H1 (cell line): ENCODE results near the gene LRRIQ4. TPM values are rescaled to one million over a fixed set of nuclear protein-coding genes. Genes with fewer than 3 reads are reported as not detected.

Source experiments
- ASH2L ChIP-seq: fragments of 200-600, 300-600 bp; sonication (generic); IDR thresholded peaks from one replicate; pipeline ENCODE4 v1.7.1; 2017; ENCODE audit warnings: low read length
- BACH1 ChIP-seq: IDR thresholded peaks from 2 replicates; pipeline ENCODE4 v1.6.1; 2012; ENCODE audit warnings: low read length, improper control_type of control experiment
- CBX5 ChIP-seq: fragments of 300-800, 300-1000 bp; sonication (generic); IDR thresholded peaks from 2 replicates; pipeline ENCODE4 v1.7.1; 2016; ENCODE audit warnings: antibody characterized with exemption, low read length, low read depth
- CREB1 ChIP-seq: IDR thresholded peaks from 2 replicates; pipeline ENCODE4 v1.6.1; 2012; ENCODE audit warnings: inconsistent platforms
- CTBP2 ChIP-seq: IDR thresholded peaks from 2 replicates; pipeline ENCODE4 v1.7.0; 2011; ENCODE audit warnings: borderline replicate concordance, mild to moderate bottlenecking, moderate library complexity, mixed read lengths, low read length; ENCODE audit not compliant: insufficient read depth, insufficient read length
- EGR1 ChIP-seq: IDR thresholded peaks from 2 replicates; pipeline ENCODE4 v1.6.1; 2011; ENCODE audit warnings: low read depth, low read length, borderline replicate concordance
- EP300 ChIP-seq, 2 experiments: IDR thresholded peaks; 1 replicate in 1 of 2; 2 replicates in 1 of 2; pipeline ENCODE4 v1.6.1; 2011 to 2012; ENCODE audit warnings: low read depth in 2 of 2, low read length in 2 of 2, mild to moderate bottlenecking in 2 of 2, borderline replicate concordance in 1 of 2, inconsistent platforms in 1 of 2, moderate library complexity in 1 of 2
- EZH2 ChIP-seq: fragments of 200-600 bp; sonication (generic); IDR thresholded peaks from 2 replicates; pipeline ENCODE4 v1.7.1; 2012; ENCODE audit warnings: low read depth, mild to moderate bottlenecking, moderate library complexity, low read length, inconsistent platforms; ENCODE audit not compliant: severe bottlenecking
- FOSL1 ChIP-seq: IDR thresholded peaks from 2 replicates; pipeline ENCODE4 v1.6.1; 2011; ENCODE audit warnings: mild to moderate bottlenecking, low read depth, low read length, moderate library complexity; ENCODE audit not compliant: insufficient read depth
- HDAC2 ChIP-seq, 2 experiments: fragments of 300-600 bp in 1 of 2; sonication (generic) in 1 of 2; IDR thresholded peaks; 2 replicates each; pipeline ENCODE4 v1.6.1; 2011 to 2012; ENCODE audit warnings: low read depth in 2 of 2, low read length in 2 of 2, mild to moderate bottlenecking in 2 of 2, moderate library complexity in 2 of 2, borderline replicate concordance in 1 of 2, inconsistent platforms in 1 of 2
- KDM1A ChIP-seq: fragments of 200-600, 300-600 bp; sonication (generic); IDR thresholded peaks from 2 replicates; pipeline ENCODE4 v1.7.1; 2016; ENCODE audit warnings: mild to moderate bottlenecking, low read length, borderline replicate concordance
- KDM4A ChIP-seq: IDR thresholded peaks from one replicate; pipeline ENCODE4 v1.7.1; 2012; ENCODE audit warnings: low read depth, mild to moderate bottlenecking, moderate library complexity, low read length, inconsistent platforms; ENCODE audit not compliant: severe bottlenecking
- KDM5A ChIP-seq: fragments of 200-600 bp; IDR thresholded peaks from 2 replicates; pipeline ENCODE4 v1.7.1; 2012; ENCODE audit warnings: mild to moderate bottlenecking, low read length, inconsistent platforms, mixed read lengths
- PHF8 ChIP-seq: fragments of 200-600 bp; sonication (generic); conservative IDR thresholded peaks from 2 replicates; pipeline ENCODE4 v1.7.1; 2012; ENCODE audit warnings: low read depth, mild to moderate bottlenecking, inconsistent platforms, low read length, moderate library complexity
- POLR2A ChIP-seq, 2 experiments: IDR thresholded peaks; 1 replicate in 1 of 2; 2 replicates in 1 of 2; pipeline ENCODE4 v1.6.1; 2011; ENCODE audit warnings: low read depth in 2 of 2, low read length in 2 of 2, mild to moderate bottlenecking in 2 of 2; ENCODE audit errors: control extremely low read depth in 1 of 2
- POLR2AphosphoS5 ChIP-seq: IDR thresholded peaks from 2 replicates; pipeline ENCODE4 v1.6.1; 2011; ENCODE audit warnings: low read depth, low read length
- SAP30 ChIP-seq: fragments of 300-600 bp; sonication (generic); IDR thresholded peaks from 2 replicates; pipeline ENCODE4 v1.7.1; 2012; ENCODE audit warnings: low read length, moderate library complexity, mild to moderate bottlenecking, inconsistent platforms; ENCODE audit not compliant: insufficient read depth, insufficient replicate concordance
- SIN3A ChIP-seq, 2 experiments: IDR thresholded peaks in 1 of 2; conservative IDR thresholded peaks in 1 of 2; 2 replicates each; pipeline ENCODE4 v1.6.1; 2011 to 2012; ENCODE audit warnings: low read length in 2 of 2, improper control_type of control experiment in 1 of 2, low read depth in 1 of 2, mild to moderate bottlenecking in 1 of 2
- SIX5 ChIP-seq: IDR thresholded peaks from 2 replicates; pipeline ENCODE4 v1.6.1; 2011; ENCODE audit warnings: mild to moderate bottlenecking, low read depth, low read length
- SUZ12 ChIP-seq: fragments of 200-600 bp; sonication (generic); IDR thresholded peaks from 2 replicates; pipeline ENCODE4 v1.6.1; 2012; ENCODE audit warnings: mild to moderate bottlenecking, inconsistent platforms, low read length, moderate library complexity, mixed read lengths
- USF2 ChIP-seq: IDR thresholded peaks from 2 replicates; pipeline ENCODE4 v1.6.1; 2011; ENCODE audit warnings: low read length, improper control_type of control experiment
- ZNF274 ChIP-seq: IDR thresholded peaks from 2 replicates; pipeline ENCODE4 v1.7.0; 2012; ENCODE audit warnings: low read length, borderline replicate concordance; ENCODE audit errors: extremely low read depth
- polyA plus RNA-seq, 7 experiments: library from polyadenylated mRNA; depleted of rRNA in 3 of 7; stranded (reverse) in 5 of 7; unstranded in 2 of 7; fragments of >200 nt in 5 of 7; fragments of 200-250 nt in 2 of 7; gene quantifications; 1 replicate in 5 of 7; 2 replicates in 1 of 7; 4 replicates in 1 of 7; pipeline versions ENCODE4 v1.2.1 to v1.2.3, GENCODE V29; 2011 to 2013; ENCODE audit warnings: missing spikeins in 2 of 7, mixed read lengths in 2 of 7
- total RNA-seq: library from RNA; stranded (reverse); fragmentation: NEBNext Ultra II Directional; extraction: Animal tissue kit (Norgen Biotek cat#: 25700); gene quantifications from 2 replicates; pipeline ENCODE4 v1.2.1, GENCODE V29; 2021

LRRIQ4 gene
- total and polyA plus RNA-seq, 2 of the 8 experiments (the other 6 are each of a cell fraction or from before 2014, with no cell fraction given): 0.08 TPM; not detected in 1

DNA sequence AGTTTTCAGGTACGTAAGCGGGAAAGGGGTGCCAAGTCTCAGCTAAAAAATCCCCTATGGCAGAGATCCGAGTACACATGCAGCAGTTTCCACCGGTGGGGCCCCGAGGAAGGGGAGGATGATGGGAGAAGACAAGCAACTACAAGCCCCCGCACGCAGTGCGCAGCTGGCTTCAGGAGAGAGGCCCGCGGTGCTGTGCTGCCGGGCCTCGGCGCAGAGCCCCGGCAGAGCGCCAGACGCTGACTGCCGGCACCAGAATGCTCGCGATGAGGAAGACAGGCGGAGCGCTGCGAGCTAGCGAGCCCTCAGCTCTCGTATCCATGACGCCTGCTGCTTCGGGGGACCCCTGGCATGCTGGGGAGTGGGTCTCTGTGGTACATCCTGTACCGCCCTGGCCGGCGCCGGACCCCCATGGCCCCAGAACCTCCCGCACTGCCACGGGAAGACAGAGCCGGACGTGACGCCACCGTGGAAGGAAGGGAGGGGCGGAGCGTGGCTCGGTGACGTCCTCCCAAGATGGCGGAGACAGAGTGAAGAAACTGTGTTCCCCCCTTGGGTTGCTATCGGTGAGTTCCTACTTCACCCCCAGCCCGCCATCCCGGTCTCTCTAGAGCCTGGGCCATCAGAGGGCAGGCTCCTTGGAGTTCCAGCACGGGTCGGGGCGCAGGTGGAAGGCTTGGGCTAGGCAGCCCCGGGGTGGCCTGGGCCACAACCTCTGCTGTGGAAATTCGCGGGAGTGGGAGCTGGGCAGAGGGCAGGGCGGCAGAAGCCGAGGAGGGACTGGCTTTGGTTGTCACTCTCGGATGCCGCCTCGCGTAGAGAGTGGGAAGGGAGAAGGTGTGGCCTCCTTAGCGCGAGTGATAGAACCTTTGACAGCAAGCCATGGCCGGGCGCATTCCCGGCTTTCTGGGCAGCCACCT is 39.5 kb upstream of the LRRIQ4 start, which contains the start of gene MYNN (continued):
- TF ChIP-seq EP300 (IDR thresholded peaks at IDR 0.05; ENCODE audit: borderline replicate concordance in 1 of 2, low read depth in 2 of 2, low read length in 2 of 2) (no peak), EZH2 (no peak), SIN3A (conservative IDR thresholded peaks at IDR 0.05 in 1 of 2, IDR thresholded peaks at IDR 0.05 in 1 of 2; ENCODE audit: low read depth in 1 of 2, low read length in 2 of 2) (peak; percentile 44 to 85; a peak in 2 of 4 replicates), HDAC2 (IDR thresholded peaks at IDR 0.05; ENCODE audit: borderline replicate concordance in 1 of 2, low read depth in 2 of 2, low read length in 2 of 2) (peak in 1 of 2 experiments; percentile 48; a peak in 1 of 4 replicates), USF2 (no peak), SAP30 (peak; percentile 96), FOSL1 (no peak), POLR2A (IDR thresholded peaks at IDR 0.05; ENCODE audit: control extremely low read depth in 1 of 2, low read depth in 2 of 2, low read length in 2 of 2) (peak; percentile 87 to 95), PHF8 (peak; percentile 89), EGR1 (peak; percentile 37; the same call in 1 of the 2 replicates), ASH2L (peak; percentile 72), POLR2AphosphoS5 (peak; percentile 97), CREB1 (peak; percentile 95), BACH1 (no peak), SIX5 (no peak), ZNF274 (no peak), KDM5A (peak; percentile 85), KDM1A (no peak), SUZ12 (no peak), KDM4A (peak; percentile 72), CBX5 (no peak), CTBP2 (peak; percentile 78)
